ENCODE results near the gene PPDPF.

- TF ChIP-seq CTCF (IDR thresholded peaks at IDR 0.05) (peak in 1 of 2 donors; percentile 25), POLR2AphosphoS5 (IDR thresholded peaks at IDR 0.05) (no peak)
Measured at GRCh38 chr20:63519668-63520503, 679 bp upstream of the PPDPF start.

All from suprapubic skin (tissue), 3 donors.